ENCODE results near the gene TENM3.

Gene TENM3

DNA sequence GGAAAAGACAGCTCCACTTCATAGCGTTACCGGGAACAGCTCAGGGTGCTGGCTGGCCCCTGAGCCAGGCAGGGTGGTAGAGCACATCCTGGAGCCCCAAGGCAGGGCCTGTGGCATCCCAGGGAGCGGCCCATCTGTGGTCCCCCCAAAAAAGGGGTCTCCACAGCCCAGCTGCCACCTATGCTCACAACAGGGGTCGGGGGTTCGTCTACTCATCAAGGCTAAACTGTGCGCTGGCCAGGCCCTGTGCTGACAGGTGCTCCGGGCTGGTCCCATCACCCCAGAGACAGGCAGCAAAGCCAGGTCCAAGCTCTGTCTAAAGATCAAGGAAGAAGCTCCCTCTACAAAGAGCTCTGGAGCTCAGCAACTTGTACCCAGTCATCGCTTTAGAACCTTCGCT lies 596.1 kb downstream of the TENM3 start:
- Histone ChIP-seq H3K9me3 (ENCODE audit: severe bottlenecking) (no peaks in the 10 kb centered on the region), H3K4me1 (ENCODE audit: insufficient read depth, poor library complexity, severe bottlenecking) (no peaks in the 10 kb centered on the region), H3K36me3 (ENCODE audit: low read depth) (no peaks in the 10 kb centered on the region), H3K27me3 (ENCODE audit: insufficient read depth, poor library complexity, severe bottlenecking) (no peaks in the 10 kb centered on the region), H3K4me3 (ENCODE audit: severe bottlenecking) (no peak overlapping the region), H3K27ac (ENCODE audit: poor library complexity, severe bottlenecking) (no peak overlapping the region)
- DNase-seq (ENCODE audit: low spot score) (no peak), ATAC-seq (ENCODE audit: low read depth) (no peak)
- no peak for TF ChIP-seq CTCF (IDR thresholded peaks at IDR 0.05; ENCODE audit: poor library complexity, severe bottlenecking)

- Histone ChIP-seq H3K4me3 (ENCODE audit: severe bottlenecking) (no peak overlapping the region), H3K9me3 (ENCODE audit: severe bottlenecking) (no peaks in the 10 kb centered on the region), H3K4me1 (ENCODE audit: insufficient read depth, poor library complexity, severe bottlenecking) (no peaks in the 10 kb centered on the region), H3K27me3 (ENCODE audit: insufficient read depth, poor library complexity, severe bottlenecking) (no peaks in the 10 kb centered on the region), H3K27ac (ENCODE audit: poor library complexity, severe bottlenecking) (no peak overlapping the region), H3K36me3 (ENCODE audit: low read depth) (no peaks in the 10 kb centered on the region)
- ATAC-seq (ENCODE audit: low read depth) (no peak), DNase-seq (ENCODE audit: low spot score) (no peak)
- no peak for TF ChIP-seq CTCF (IDR thresholded peaks at IDR 0.05; ENCODE audit: poor library complexity, severe bottlenecking)
These were observed 596.9 kb downstream of the TENM3 start for GRCh38 chr4:182840108-182840507.

GRCh38 chr4:182842104-182842600 lies 599.0 kb downstream of the TENM3 start:
- TF ChIP-seq CTCF (IDR thresholded peaks at IDR 0.05; ENCODE audit: poor library complexity, severe bottlenecking) = no peak
- no peaks in the 10 kb centered on the region for H3K27me3 ChIP-seq (ENCODE audit: insufficient read depth, poor library complexity, severe bottlenecking)
- no peak overlapping the region for H3K4me3 ChIP-seq (ENCODE audit: severe bottlenecking)
- H3K36me3 ChIP-seq (ENCODE audit: low read depth) = no peaks in the 10 kb centered on the region
- no peak overlapping the region for H3K27ac ChIP-seq (ENCODE audit: poor library complexity, severe bottlenecking)
- no peaks in the 10 kb centered on the region for H3K9me3 ChIP-seq (ENCODE audit: severe bottlenecking)
- no peaks in the 10 kb centered on the region for H3K4me1 ChIP-seq (ENCODE audit: insufficient read depth, poor library complexity, severe bottlenecking)
- ATAC-seq (ENCODE audit: low read depth) (no peak), DNase-seq (ENCODE audit: low spot score) (no peak)

GRCh38 chr4:182842759-182843390 lies 599.7 kb downstream of the TENM3 start:
- ATAC-seq (ENCODE audit: low read depth) = no peak
- H3K27ac ChIP-seq (ENCODE audit: poor library complexity, severe bottlenecking) = no peak overlapping the region
- no peak for TF ChIP-seq CTCF (IDR thresholded peaks at IDR 0.05; ENCODE audit: poor library complexity, severe bottlenecking)

DNA sequence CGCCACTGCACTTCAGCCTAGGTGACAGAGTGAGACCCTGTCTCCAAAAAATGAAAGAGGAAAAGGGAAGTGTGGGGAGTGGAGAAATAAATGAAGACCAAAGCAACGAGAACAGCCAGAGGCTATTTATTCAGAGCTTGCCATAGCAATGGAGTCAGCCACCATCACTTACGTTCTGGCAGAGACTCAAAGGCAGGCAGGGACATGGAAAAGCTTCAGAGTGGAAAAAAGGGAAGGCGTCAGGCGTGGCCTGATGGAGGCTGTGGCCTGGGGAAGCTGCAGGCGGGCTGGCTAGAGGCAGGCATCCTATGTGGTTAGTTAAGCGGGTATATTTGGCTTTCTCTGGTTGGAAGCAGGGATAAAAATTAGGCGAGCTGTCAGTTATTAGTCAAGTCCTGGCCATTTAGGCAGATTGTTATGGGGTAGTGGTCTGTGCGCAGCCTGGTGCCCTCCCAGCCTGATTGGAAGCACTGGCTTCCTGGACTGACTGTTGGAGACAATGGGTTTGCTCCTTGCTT lies 600.7 kb downstream of the TENM3 start:
- Histone ChIP-seq H3K4me3 (ENCODE audit: severe bottlenecking) (no peak overlapping the region), H3K27ac (ENCODE audit: poor library complexity, severe bottlenecking) (no peak overlapping the region), H3K36me3 (ENCODE audit: low read depth) (no peaks in the 10 kb centered on the region), H3K9me3 (ENCODE audit: severe bottlenecking) (no peaks in the 10 kb centered on the region), H3K27me3 (ENCODE audit: insufficient read depth, poor library complexity, severe bottlenecking) (no peaks in the 10 kb centered on the region), H3K4me1 (ENCODE audit: insufficient read depth, poor library complexity, severe bottlenecking) (no peaks in the 10 kb centered on the region)
- ATAC-seq (ENCODE audit: low read depth) = no peak; the same call in 2 of the 3 replicates
- DNase-seq (ENCODE audit: low spot score) = no peak
- TF ChIP-seq CTCF (IDR thresholded peaks at IDR 0.05; ENCODE audit: poor library complexity, severe bottlenecking) = no peak

More at GRCh38 chr4:182842759-182843390, 599.7 kb downstream of the TENM3 start:
- Histone ChIP-seq H3K36me3 (ENCODE audit: low read depth) (no peaks in the 10 kb centered on the region), H3K4me3 (ENCODE audit: severe bottlenecking) (no peak overlapping the region), H3K9me3 (ENCODE audit: severe bottlenecking) (no peaks in the 10 kb centered on the region), H3K4me1 (ENCODE audit: insufficient read depth, poor library complexity, severe bottlenecking) (no peaks in the 10 kb centered on the region), H3K27me3 (ENCODE audit: insufficient read depth, poor library complexity, severe bottlenecking) (no peaks in the 10 kb centered on the region)
- no peak for DNase-seq (ENCODE audit: low spot score)

All from RWPE2 (cell line).